Activated CD4-positive, alpha-beta memory T cell treated with anti-CD3 and anti-CD28 coated beads, Interleukin-2, amount 10 ng/mL, durations not matched to agents 7 days and 5 days (primary cell): ENCODE results near the gene NAB2. TPM values are rescaled to one million over a fixed set of nuclear protein-coding genes. Genes with fewer than 3 reads are reported as not detected.

Experiments used
- CTCF ChIA-PET: fragments of 350-600 bp; sonication (Branson Sonifier 250); formaldehyde crosslinking; loops from one replicate; lab custom pipeline; 2021; ENCODE audit warnings: antibody characterized with exemption, inconsistent platforms; lab: Charles Lee
- POLR2A ChIA-PET: fragments of 350-600 bp; sonication (Branson Sonifier 250); formaldehyde crosslinking; loops from one replicate; lab custom pipeline; 2021; ENCODE audit warnings: antibody characterized with exemption; lab: Charles Lee
- DNase-seq: peaks from one replicate; pipeline ENCODE4 v3.0.0-alpha.2; 2020
- H3K27ac Mint-ChIP-seq: one replicate; pipeline ENCODE4 v1.8.0; 2021; ENCODE audit warnings: mild to moderate bottlenecking, mixed read lengths
- H3K27me3 Mint-ChIP-seq: one replicate; pipeline ENCODE4 v1.8.0; 2021; ENCODE audit warnings: mixed read lengths
- H3K36me3 Mint-ChIP-seq: one replicate; pipeline ENCODE4 v1.8.0; 2021; ENCODE audit warnings: low read depth, mixed read lengths
- H3K4me1 Mint-ChIP-seq: one replicate; pipeline ENCODE4 v1.8.0; 2021; ENCODE audit warnings: mixed read lengths
- H3K4me3 Mint-ChIP-seq: one replicate; pipeline ENCODE4 v1.8.0; 2021; ENCODE audit warnings: mild to moderate bottlenecking, mixed read lengths
- H3K9me3 Mint-ChIP-seq: one replicate; pipeline ENCODE4 v1.8.0; 2021; ENCODE audit warnings: mixed read lengths
- total RNA-seq, 2 experiments: library from RNA; stranded (reverse); gene quantifications; one replicate each; pipeline ENCODE4 v1.2.3, GENCODE V29; 2021

The NAB2 gene
- total RNA-seq, 2 experiments from 2014 or later, result 8.7 to 9.6 TPM

GRCh38 chr12:57090490-57090889 lies 1.6 kb downstream of the NAB2 start:
- peak overlapping the region; percentile 31 for H3K4me3 Mint-ChIP-seq
- peaks cover 63% of the 10 kb centered on the region for H3K4me1 Mint-ChIP-seq
- DNase-seq, result no peak
- POLR2A ChIA-PET, result interaction anchor here (0.7 to 14.8 kb wide), 5 partner anchors 9 to 365 kb away, joined by 3 to 247 read pairs (median 33); partner anchors contain the start of genes NEMP1 and STAT6
- H3K36me3 Mint-ChIP-seq, result peaks cover 18% of the 10 kb centered on the region
- no peaks in the 10 kb centered on the region for H3K9me3 Mint-ChIP-seq
- no peaks in the 10 kb centered on the region for H3K27me3 Mint-ChIP-seq
- no peak overlapping the region for H3K27ac Mint-ChIP-seq
- CTCF ChIA-PET, result interaction anchor here (0.9 to 8.7 kb wide), 5 partner anchors 11 to 153 kb away, joined by 3 to 91 read pairs (median 8); partner anchors contain the start of genes NEMP1 and STAT6

GRCh38 chr12:57090924-57091637 lies 2.2 kb downstream of the NAB2 start:
- DNase-seq, result no peak
- ChIA-PET POLR2A (interaction anchor here (0.6 to 14.8 kb wide), 7 partner anchors 8 to 25 kb away, joined by 3 to 247 read pairs (median 14); partner anchors contain the start of genes NEMP1 and STAT6), CTCF (interaction anchor here (1.1 to 8.7 kb wide), 8 partner anchors 12 to 152 kb away, joined by 4 to 91 read pairs (median 8); partner anchors contain the start of genes NEMP1 and STAT6)
- peaks cover 24% of the 10 kb centered on the region for H3K36me3 Mint-ChIP-seq
- H3K27me3 Mint-ChIP-seq, result no peaks in the 10 kb centered on the region
- H3K27ac Mint-ChIP-seq, result no peak overlapping the region
- peaks cover 57% of the 10 kb centered on the region for H3K4me1 Mint-ChIP-seq
- H3K9me3 Mint-ChIP-seq, result no peaks in the 10 kb centered on the region
- H3K4me3 Mint-ChIP-seq, result peak overlapping the region; percentile 31

GRCh38 chr12:57091638-57092528 lies 3.0 kb downstream of the NAB2 start:
- ChIA-PET CTCF (interaction anchor here (1.4 to 8.7 kb wide), 7 partner anchors 13 to 84 kb away, joined by 4 to 91 read pairs (median 9); partner anchors contain the start of genes NEMP1 and STAT6), POLR2A (interaction anchor here (0.6 to 14.8 kb wide), 6 partner anchors 13 to 26 kb away, joined by 3 to 247 read pairs (median 10); partner anchors contain the start of genes NEMP1 and STAT6)
- H3K9me3 Mint-ChIP-seq, result no peaks in the 10 kb centered on the region
- no peak overlapping the region for H3K27ac Mint-ChIP-seq
- no peak for DNase-seq
- H3K4me1 Mint-ChIP-seq, result peaks cover 49% of the 10 kb centered on the region
- peaks cover 30% of the 10 kb centered on the region for H3K36me3 Mint-ChIP-seq
- H3K27me3 Mint-ChIP-seq, result no peaks in the 10 kb centered on the region
- no peak overlapping the region for H3K4me3 Mint-ChIP-seq

GRCh38 chr12:57092529-57092862 lies 3.6 kb downstream of the NAB2 start:
- Mint-ChIP-seq H3K36me3 (peaks cover 35% of the 10 kb centered on the region), H3K27me3 (no peaks in the 10 kb centered on the region), H3K27ac (peak overlapping the region; percentile 26), H3K9me3 (no peaks in the 10 kb centered on the region), H3K4me1 (peaks cover 47% of the 10 kb centered on the region), H3K4me3 (no peak overlapping the region)
- CTCF ChIA-PET, result interaction anchor here (1.4 to 8.7 kb wide), 7 partner anchors 14 to 84 kb away, joined by 4 to 91 read pairs (median 9); partner anchors contain the start of genes NEMP1 and STAT6
- POLR2A ChIA-PET, result interaction anchor here (1.5 to 14.8 kb wide), 5 partner anchors 14 to 27 kb away, joined by 3 to 247 read pairs (median 14); partner anchors contain the start of genes NEMP1 and STAT6
- DNase-seq, result no peak

GRCh38 chr12:57092876-57093414 lies 4.0 kb downstream of the NAB2 start:
- H3K4me1 Mint-ChIP-seq, result peaks cover 44% of the 10 kb centered on the region
- POLR2A ChIA-PET, result interaction anchor here (1.5 to 14.8 kb wide), 5 partner anchors 14 to 24 kb away, joined by 3 to 247 read pairs (median 14); partner anchors contain the start of genes NEMP1 and STAT6

GRCh38 chr12:57093415-57094207 lies 4.7 kb downstream of the NAB2 start:
- H3K36me3 Mint-ChIP-seq, result peaks cover 36% of the 10 kb centered on the region
- H3K4me1 Mint-ChIP-seq, result peaks cover 38% of the 10 kb centered on the region
- H3K9me3 Mint-ChIP-seq, result no peaks in the 10 kb centered on the region
- no peaks in the 10 kb centered on the region for H3K27me3 Mint-ChIP-seq
- H3K4me3 Mint-ChIP-seq, result peak overlapping the region; percentile 39
- peak; percentile 57 for DNase-seq
- ChIA-PET POLR2A (interaction anchor here (0.9 to 14.8 kb wide), 4 partner anchors 15 to 24 kb away, joined by 4 to 247 read pairs (median 10); partner anchors contain the start of genes NEMP1 and STAT6), CTCF (interaction anchor here (0.7 to 8.7 kb wide), 9 partner anchors 11 to 85 kb away, joined by 3 to 91 read pairs (median 3); partner anchors contain the start of genes NEMP1 and STAT6)
- peak overlapping the region; percentile 79 for H3K27ac Mint-ChIP-seq

More at GRCh38 chr12:57092876-57093414, 4.0 kb downstream of the NAB2 start:
- Mint-ChIP-seq H3K36me3 (peaks cover 35% of the 10 kb centered on the region), H3K9me3 (no peaks in the 10 kb centered on the region), H3K27me3 (no peaks in the 10 kb centered on the region), H3K27ac (peak overlapping the region; percentile 16), H3K4me3 (no peak overlapping the region)
- no peak for DNase-seq
- CTCF ChIA-PET, result interaction anchor here (1.1 to 8.7 kb wide), 8 partner anchors 14 to 85 kb away, joined by 3 to 91 read pairs (median 8); partner anchors contain the start of genes NEMP1 and STAT6

- POLR2A ChIA-PET, result interaction anchor here (0.9 to 14.8 kb wide), 4 partner anchors 15 to 25 kb away, joined by 4 to 247 read pairs (median 10); partner anchors contain the start of genes NEMP1 and STAT6
- Mint-ChIP-seq H3K4me3 (no peak overlapping the region), H3K9me3 (no peaks in the 10 kb centered on the region), H3K27ac (peak overlapping the region; percentile 31), H3K4me1 (peaks cover 38% of the 10 kb centered on the region), H3K36me3 (peaks cover 44% of the 10 kb centered on the region), H3K27me3 (no peaks in the 10 kb centered on the region)
- no peak for DNase-seq
- CTCF ChIA-PET, result interaction anchor here (0.7 to 8.7 kb wide), 10 partner anchors 10 to 86 kb away, joined by 3 to 91 read pairs (median 4); partner anchors contain the start of genes NEMP1 and STAT6
These were observed 5.6 kb downstream of the NAB2 start for GRCh38 chr12:57094208-57095160.

GRCh38 chr12:57095440-57095839 lies 6.5 kb downstream of the NAB2 start:
- Mint-ChIP-seq H3K27me3 (no peaks in the 10 kb centered on the region), H3K9me3 (no peaks in the 10 kb centered on the region), H3K27ac (peak overlapping the region; percentile 5), H3K4me1 (peaks cover 38% of the 10 kb centered on the region), H3K4me3 (no peak overlapping the region), H3K36me3 (peaks cover 49% of the 10 kb centered on the region)
- POLR2A ChIA-PET, result interaction anchor here (14.8 kb wide), 1 partner anchor 14 kb away, joined by 247 read pairs; the partner anchor contains the start of gene STAT6
- DNase-seq, result no peak
- CTCF ChIA-PET, result interaction anchor here (0.5 to 8.3 kb wide), 4 partner anchors 15 to 74 kb away, joined by 3 to 69 read pairs (median 4); partner anchors contain the start of gene STAT6

- no peak overlapping the region for H3K4me3 Mint-ChIP-seq
- peaks cover 43% of the 10 kb centered on the region for H3K36me3 Mint-ChIP-seq
- DNase-seq, result no peak
- ChIA-PET CTCF (interaction anchor here (0.5 to 8.3 kb wide), 5 partner anchors 14 to 75 kb away, joined by 3 to 69 read pairs (median 3); partner anchors contain the start of gene STAT6), POLR2A (interaction anchor here (1.3 to 14.8 kb wide), 2 partner anchors 13 to 17 kb away, joined by 3 to 247 read pairs; partner anchors contain the start of genes NEMP1 and STAT6)
- H3K27me3 Mint-ChIP-seq, result no peaks in the 10 kb centered on the region
- H3K4me1 Mint-ChIP-seq, result peaks cover 35% of the 10 kb centered on the region
- peak overlapping the region; percentile 42 for H3K27ac Mint-ChIP-seq
- H3K9me3 Mint-ChIP-seq, result no peaks in the 10 kb centered on the region
These were observed 7.2 kb downstream of the NAB2 start for GRCh38 chr12:57096099-57096572.
